Astrocyte (in vitro differentiated cells and primary cell): ENCODE measurements around the gene LENG1. TPM values are rescaled to one million over a fixed set of nuclear protein-coding genes. Genes with fewer than 3 reads are reported as not detected.

ENCODE experiments used
- DNase-seq: peaks from one replicate; pipeline ENCODE4 v3.0.0-alpha.2; 2010; ENCODE audit warnings: low read depth
- FAIRE-seq: peaks from 2 replicates; lab custom pipeline; 2011; peaks lifted over from hg19 to GRCh38; lab: Jason Lieb, UNC
- H2AFZ ChIP-seq: 2 replicates; pipeline ENCODE4 v1.6.0; 2012; ENCODE audit warnings: low read depth, low read length, inconsistent platforms
- H3K27ac ChIP-seq: 2 replicates; pipeline ENCODE4 v1.5.1; 2011; ENCODE audit warnings: low read depth, low read length, inconsistent platforms
- H3K27me3 ChIP-seq: 2 replicates; pipeline ENCODE4 v1.6.0; 2011; ENCODE audit warnings: low read length, inconsistent platforms; ENCODE audit not compliant: insufficient read depth
- H3K36me3 ChIP-seq: 2 replicates; pipeline ENCODE4 v1.5.1; 2011; ENCODE audit warnings: low read length, inconsistent platforms; ENCODE audit not compliant: insufficient read depth
- H3K4me1 ChIP-seq: 2 replicates; pipeline ENCODE4 v1.5.1; 2011; ENCODE audit warnings: low read length, inconsistent platforms; ENCODE audit not compliant: insufficient read depth
- H3K4me2 ChIP-seq: 2 replicates; pipeline ENCODE4 v1.6.0; 2012; ENCODE audit warnings: low read length, inconsistent platforms
- H3K4me3 ChIP-seq: 2 replicates; pipeline ENCODE4 v1.5.1; 2011; ENCODE audit warnings: low read depth, mild to moderate bottlenecking, low read length, inconsistent platforms; ENCODE audit not compliant: insufficient read depth
- H3K79me2 ChIP-seq: 2 replicates; pipeline ENCODE4 v1.6.0; 2012; ENCODE audit warnings: mild to moderate bottlenecking, low read length, inconsistent platforms; ENCODE audit not compliant: insufficient read depth
- H3K9ac ChIP-seq: 2 replicates; pipeline ENCODE4 v1.6.0; 2012; ENCODE audit warnings: mild to moderate bottlenecking, low read length, inconsistent platforms
- H3K9me3 ChIP-seq: 2 replicates; pipeline ENCODE4 v1.5.1; 2012; ENCODE audit warnings: low read depth, mild to moderate bottlenecking, low read length, inconsistent platforms; ENCODE audit not compliant: insufficient read depth
- H4K20me1 ChIP-seq: 2 replicates; pipeline ENCODE4 v1.6.0; 2012; ENCODE audit warnings: low read length, inconsistent platforms; ENCODE audit not compliant: insufficient read depth
- H3K27ac Mint-ChIP-seq: one replicate; pipeline ENCODE4 v1.8.0; 2021; ENCODE audit warnings: mild to moderate bottlenecking, mixed read lengths; ENCODE audit not compliant: unreplicated experiment
- H3K27me3 Mint-ChIP-seq: one replicate; pipeline ENCODE4 v1.8.0; 2021; ENCODE audit warnings: low read depth, mixed read lengths; ENCODE audit not compliant: unreplicated experiment
- H3K36me3 Mint-ChIP-seq: one replicate; pipeline ENCODE4 v1.8.0; 2021; ENCODE audit warnings: low read depth, mixed read lengths; ENCODE audit not compliant: unreplicated experiment
- H3K4me1 Mint-ChIP-seq: one replicate; pipeline ENCODE4 v1.8.0; 2021; ENCODE audit warnings: low read depth, mixed read lengths; ENCODE audit not compliant: unreplicated experiment
- H3K4me3 Mint-ChIP-seq: one replicate; pipeline ENCODE4 v1.8.0; 2021; ENCODE audit warnings: mild to moderate bottlenecking, moderate library complexity, mixed read lengths; ENCODE audit not compliant: unreplicated experiment
- H3K9me3 Mint-ChIP-seq: one replicate; pipeline ENCODE4 v1.8.0; 2021; ENCODE audit warnings: mild to moderate bottlenecking, mixed read lengths; ENCODE audit not compliant: unreplicated experiment
- EZH2 ChIP-seq: IDR thresholded peaks from 2 replicates; pipeline ENCODE4 v1.6.1; 2012; ENCODE audit warnings: mild to moderate bottlenecking, low read length, inconsistent platforms; ENCODE audit not compliant: insufficient read depth
- total RNA-seq: library from RNA; stranded (reverse); gene quantifications from 2 replicates; pipeline ENCODE4 v1.2.1, GENCODE V29; 2021
- TF ChIP-seq, protein P1 (sequence below): IDR thresholded peaks from 2 replicates; pipeline ENCODE4 v1.5.1; 2011; ENCODE audit warnings: low read depth, mild to moderate bottlenecking, inconsistent platforms, low read length, moderate library complexity; ENCODE audit not compliant: insufficient read depth

Gene LENG1
- total RNA-seq, 1 donor from 2014 or later: 4.8 TPM

- Histone ChIP-seq H4K20me1 (peaks cover 72% of the 10 kb centered on the region), H3K79me2 (peaks cover 80% of the 10 kb centered on the region), H3K9me3 (no peaks in the 10 kb centered on the region), H3K4me2 (peak overlapping the region; percentile 97), H3K4me3 (peak overlapping the region; percentile 88), H3K27me3 (no peaks in the 10 kb centered on the region), H3K4me1 (peaks cover 38% of the 10 kb centered on the region), H3K9ac (peak overlapping the region; percentile 93), H2AFZ (no peak overlapping the region), H3K27ac (no peak overlapping the region), H3K36me3 (peaks cover 51% of the 10 kb centered on the region)
- Mint-ChIP-seq H3K27ac (peak overlapping the region; percentile 26), H3K4me1 (peaks cover 36% of the 10 kb centered on the region), H3K27me3 (no peaks in the 10 kb centered on the region), H3K4me3 (peak overlapping the region; percentile 99), H3K9me3 (no peaks in the 10 kb centered on the region), H3K36me3 (peaks cover 19% of the 10 kb centered on the region)
- DNase-seq (no peak), FAIRE-seq (no peak)
- TF ChIP-seq, protein P1, sequence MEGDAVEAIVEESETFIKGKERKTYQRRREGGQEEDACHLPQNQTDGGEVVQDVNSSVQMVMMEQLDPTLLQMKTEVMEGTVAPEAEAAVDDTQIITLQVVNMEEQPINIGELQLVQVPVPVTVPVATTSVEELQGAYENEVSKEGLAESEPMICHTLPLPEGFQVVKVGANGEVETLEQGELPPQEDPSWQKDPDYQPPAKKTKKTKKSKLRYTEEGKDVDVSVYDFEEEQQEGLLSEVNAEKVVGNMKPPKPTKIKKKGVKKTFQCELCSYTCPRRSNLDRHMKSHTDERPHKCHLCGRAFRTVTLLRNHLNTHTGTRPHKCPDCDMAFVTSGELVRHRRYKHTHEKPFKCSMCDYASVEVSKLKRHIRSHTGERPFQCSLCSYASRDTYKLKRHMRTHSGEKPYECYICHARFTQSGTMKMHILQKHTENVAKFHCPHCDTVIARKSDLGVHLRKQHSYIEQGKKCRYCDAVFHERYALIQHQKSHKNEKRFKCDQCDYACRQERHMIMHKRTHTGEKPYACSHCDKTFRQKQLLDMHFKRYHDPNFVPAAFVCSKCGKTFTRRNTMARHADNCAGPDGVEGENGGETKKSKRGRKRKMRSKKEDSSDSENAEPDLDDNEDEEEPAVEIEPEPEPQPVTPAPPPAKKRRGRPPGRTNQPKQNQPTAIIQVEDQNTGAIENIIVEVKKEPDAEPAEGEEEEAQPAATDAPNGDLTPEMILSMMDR: no peak
- no peak for TF ChIP-seq EZH2
These were observed 43.7 kb upstream of the LENG1 start for GRCh38 chr19:54203151-54203611.

DNA sequence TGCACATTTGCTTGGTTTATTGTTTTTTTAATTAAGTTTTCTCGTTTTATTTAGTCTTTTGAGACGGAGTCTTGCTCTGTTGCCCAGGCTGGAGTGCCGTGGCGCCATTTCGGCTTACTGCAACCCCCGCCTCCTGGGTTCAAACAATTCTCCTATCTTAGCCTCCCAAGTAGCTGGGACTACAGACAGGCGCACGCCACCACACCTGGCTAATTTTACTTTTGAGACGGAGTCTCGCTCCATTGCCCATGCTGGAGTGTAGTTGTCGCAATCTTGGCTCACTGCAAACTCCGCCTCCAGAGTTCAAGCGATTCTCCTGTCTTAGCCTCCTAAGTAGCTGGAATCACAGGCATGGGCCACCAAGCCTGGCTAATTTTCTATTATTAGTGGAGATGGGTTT lies 42.5 kb upstream of the LENG1 start:
- Histone ChIP-seq H3K27me3 (no peaks in the 10 kb centered on the region), H3K9ac (peak overlapping the region; percentile 93), H3K36me3 (peaks cover 42% of the 10 kb centered on the region), H4K20me1 (peaks cover 60% of the 10 kb centered on the region), H3K27ac (peak overlapping the region; percentile 97), H3K4me1 (peaks cover 38% of the 10 kb centered on the region), H3K4me2 (peak overlapping the region; percentile 97), H3K9me3 (no peaks in the 10 kb centered on the region), H3K79me2 (peaks cover 68% of the 10 kb centered on the region), H2AFZ (no peak overlapping the region), H3K4me3 (peak overlapping the region; percentile 88)
- FAIRE-seq (no peak), DNase-seq (no peak)
- TF ChIP-seq EZH2: no peak
- TF ChIP-seq, protein P1: no peak
- Mint-ChIP-seq H3K27ac (peak overlapping the region; percentile 100), H3K9me3 (no peaks in the 10 kb centered on the region), H3K27me3 (no peaks in the 10 kb centered on the region), H3K36me3 (peaks cover 18% of the 10 kb centered on the region), H3K4me1 (peaks cover 32% of the 10 kb centered on the region), H3K4me3 (peak overlapping the region; percentile 99)

- Histone ChIP-seq H3K9me3 (no peaks in the 10 kb centered on the region), H3K9ac (peak overlapping the region; percentile 93), H3K27me3 (no peaks in the 10 kb centered on the region), H3K36me3 (peaks cover 34% of the 10 kb centered on the region), H3K4me2 (peak overlapping the region; percentile 97), H2AFZ (no peak overlapping the region), H3K27ac (peak overlapping the region; percentile 97), H3K4me3 (peak overlapping the region; percentile 88), H4K20me1 (peaks cover 53% of the 10 kb centered on the region), H3K4me1 (peaks cover 34% of the 10 kb centered on the region), H3K79me2 (peaks cover 61% of the 10 kb centered on the region)
- Mint-ChIP-seq H3K4me3 (peak overlapping the region; percentile 99), H3K27me3 (no peaks in the 10 kb centered on the region), H3K36me3 (peaks cover 18% of the 10 kb centered on the region), H3K9me3 (no peaks in the 10 kb centered on the region), H3K27ac (peak overlapping the region; percentile 100), H3K4me1 (peaks cover 32% of the 10 kb centered on the region)
- FAIRE-seq (no peak), DNase-seq (no peak)
- TF ChIP-seq EZH2: no peak
- TF ChIP-seq, protein P1: no peak
These were observed 41.7 kb upstream of the LENG1 start for GRCh38 chr19:54201172-54201701.
